Activated CD8-positive, alpha-beta memory T cell treated with anti-CD3 and anti-CD28 coated beads for 48 hours (primary cell): Measurements from ENCODE around the gene TMPRSS11B.
"Not testable (repeated sequence)": the region's sequence is repeated elsewhere in the genome, so short reads cannot be mapped to it uniquely, and the experiment has no call there.

Source experiments
- DNase-seq, 3 experiments: peaks; one replicate each; pipeline ENCODE4 v3.0.0-alpha.2; 2020; ENCODE audit warnings: low read depth in 2 of 3, low spot score in 2 of 3

TMPRSS11B gene

DNA sequence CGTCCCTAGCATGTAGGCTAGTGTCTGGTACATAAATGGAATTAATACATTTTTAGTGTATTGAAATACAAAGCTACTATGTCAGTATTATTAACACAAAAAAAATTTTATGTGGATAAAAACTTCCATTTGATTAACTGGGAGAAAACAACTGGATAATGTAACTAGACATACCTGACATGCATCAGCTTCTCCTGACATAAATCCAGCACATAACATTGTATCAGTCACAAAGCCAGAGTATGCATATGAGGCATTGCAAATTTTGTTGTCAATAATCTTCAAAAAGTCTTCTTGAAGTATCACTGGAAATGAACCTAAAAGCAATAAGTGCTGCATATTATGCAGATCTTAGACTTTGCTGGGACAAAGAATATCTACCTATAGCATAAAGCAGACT, 16.9 kb downstream of the TMPRSS11B start:
- DNase-seq: no peak

DNA sequence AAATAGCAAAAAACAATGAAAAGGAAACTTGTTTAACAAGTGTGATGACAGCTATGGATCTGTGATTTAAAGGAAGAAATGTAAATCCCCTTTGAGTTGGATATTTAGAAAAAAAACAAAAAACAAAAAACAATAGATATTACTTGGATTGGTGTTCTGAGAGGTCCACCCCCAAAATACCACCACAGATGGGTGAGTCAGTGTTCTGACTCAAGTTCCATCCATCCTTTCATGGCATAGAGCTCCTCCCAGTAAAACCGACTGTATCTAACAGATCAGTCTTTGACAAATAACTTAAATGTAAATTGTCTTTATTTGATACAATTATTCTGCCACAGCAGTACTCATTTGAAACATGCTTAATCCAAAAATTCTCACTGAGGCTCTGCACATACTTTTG, 27.4 kb downstream of the TMPRSS11B start:
- DNase-seq: no peak

DNA sequence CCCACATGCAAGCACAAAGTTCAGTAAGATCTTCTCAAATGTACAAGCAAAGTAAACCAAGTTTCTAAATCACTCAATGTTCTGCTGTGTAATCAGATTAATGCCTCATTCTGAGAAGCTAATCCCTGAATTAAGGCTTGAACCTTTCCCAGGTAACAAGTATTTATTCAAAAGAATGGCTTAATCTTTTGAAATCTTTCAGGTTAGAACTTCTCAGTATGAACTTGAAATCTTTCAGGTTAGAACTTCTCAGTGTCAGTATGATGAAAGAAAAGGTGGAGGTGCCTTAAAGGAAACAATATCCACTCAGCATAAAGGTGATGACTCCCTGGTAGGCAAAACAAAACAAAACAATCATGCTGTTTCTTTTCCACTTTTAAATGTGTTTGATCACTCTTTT, 29.0 kb downstream of the TMPRSS11B start:
- no peak for DNase-seq

DNA sequence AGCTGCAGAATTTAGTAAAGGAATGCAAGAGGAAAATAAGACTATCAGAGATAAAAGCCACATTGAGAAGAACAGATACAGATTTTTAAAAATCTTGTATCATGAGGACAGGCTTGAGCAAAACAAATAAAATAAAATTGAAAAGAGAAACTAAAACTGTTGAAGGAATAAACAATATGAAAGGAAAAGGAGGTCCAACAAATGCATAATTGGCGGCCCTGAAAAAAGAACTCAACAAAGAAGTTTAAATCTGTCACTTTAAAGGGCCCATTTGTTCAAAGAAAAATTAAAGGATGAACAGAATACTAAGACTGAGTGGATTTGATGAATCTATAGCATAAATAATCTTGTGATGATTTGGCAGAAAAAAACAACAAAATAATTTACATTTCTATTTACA, 36.5 kb downstream of the TMPRSS11B start:
- DNase-seq: no peak

DNA sequence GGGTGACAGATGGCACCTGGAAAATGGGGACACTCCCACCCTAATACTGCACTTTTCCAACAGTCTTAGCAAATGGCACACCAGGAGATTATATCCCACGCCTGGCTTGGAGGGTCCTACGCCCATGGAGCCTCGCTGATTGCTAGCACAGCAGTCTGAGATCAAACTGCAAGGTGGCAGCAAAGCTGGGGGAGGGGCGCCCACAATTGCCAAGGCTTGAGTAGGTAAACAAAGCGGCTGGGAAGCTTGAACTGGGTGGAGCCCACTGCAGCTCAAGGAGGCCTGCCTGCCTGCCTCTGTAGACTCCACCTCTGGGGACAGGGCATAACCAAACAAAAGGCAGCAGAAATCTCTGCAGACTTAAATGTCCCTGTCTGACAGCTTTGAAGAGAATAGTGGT, 51.2 kb downstream of the TMPRSS11B start:
- not testable (repeated sequence) for DNase-seq

DNA sequence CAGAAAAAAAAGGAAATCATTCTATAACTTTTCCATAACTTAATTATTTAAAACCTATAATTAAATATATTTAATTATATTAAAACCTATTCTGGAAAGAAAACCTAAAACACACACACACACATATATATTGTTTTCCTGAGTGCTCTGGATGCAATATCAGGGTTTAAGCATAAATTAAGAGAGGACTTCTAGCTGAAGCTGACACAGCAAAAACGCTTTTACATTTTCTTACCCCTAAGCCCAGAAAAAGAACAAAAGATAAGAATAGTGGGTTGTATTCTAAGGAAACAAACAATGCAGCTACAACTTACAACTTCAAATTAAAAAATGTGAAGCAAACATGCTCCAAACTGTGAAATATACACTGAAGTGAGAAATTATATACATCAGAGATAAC, 52.3 kb downstream of the TMPRSS11B start:
- DNase-seq: no peak

DNA sequence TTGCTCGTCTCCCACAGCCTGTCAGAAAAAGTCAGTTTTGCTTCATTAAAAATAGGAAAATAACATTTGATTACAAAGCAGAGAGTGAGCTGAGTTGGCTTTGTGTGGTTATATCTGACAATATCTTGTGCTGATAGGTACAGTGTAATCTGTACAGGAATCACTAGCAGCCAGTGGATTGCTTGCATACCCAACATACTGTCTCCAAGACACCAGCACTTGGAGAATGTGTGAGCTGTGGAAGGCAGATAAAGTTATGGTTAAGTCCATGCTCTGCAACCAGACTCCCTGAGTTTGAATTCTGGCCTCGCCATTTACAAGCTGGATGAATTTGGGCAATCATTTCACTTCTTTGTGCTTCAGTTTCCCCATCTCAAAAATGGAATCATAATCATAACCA, 58.3 kb downstream of the TMPRSS11B start:
- DNase-seq: no peak

DNA sequence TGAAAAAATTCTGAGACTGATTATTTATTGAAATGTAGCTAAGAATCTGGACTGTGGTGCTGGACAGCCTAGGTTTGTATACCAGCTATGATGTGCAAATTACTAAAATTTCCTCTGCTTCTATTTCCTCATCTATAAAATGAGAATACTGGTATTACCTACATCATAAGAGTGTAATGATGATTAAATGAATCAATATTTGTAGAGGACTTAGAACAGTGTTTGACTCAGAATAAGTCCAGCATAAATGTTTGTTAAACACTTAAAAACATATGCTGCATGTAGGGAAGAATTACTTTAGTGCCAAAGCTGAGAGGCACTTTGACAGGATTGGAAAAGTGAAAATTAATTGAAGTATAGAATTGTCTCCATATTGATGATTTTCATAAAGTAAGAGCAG, 60.6 kb downstream of the TMPRSS11B start:
- DNase-seq: no peak

DNA sequence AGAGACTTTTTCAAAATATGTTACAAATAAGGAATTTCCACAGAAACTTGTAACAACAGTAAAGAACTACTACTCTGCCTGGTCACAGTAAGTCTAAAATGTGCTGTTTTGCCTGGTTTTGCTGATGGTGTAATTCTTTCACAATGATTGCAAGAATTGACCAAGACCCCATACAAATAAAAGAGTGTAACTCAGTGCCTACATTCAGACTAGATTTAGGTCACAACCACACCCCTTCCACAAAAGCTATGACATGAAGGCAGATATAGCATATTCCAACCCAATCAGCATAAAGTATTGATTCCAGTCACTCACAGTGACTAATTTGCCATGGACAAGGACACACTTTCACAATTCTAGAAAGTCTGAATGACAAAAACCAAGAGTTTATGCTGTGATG, 62.1 kb downstream of the TMPRSS11B start:
- DNase-seq: no peak

DNA sequence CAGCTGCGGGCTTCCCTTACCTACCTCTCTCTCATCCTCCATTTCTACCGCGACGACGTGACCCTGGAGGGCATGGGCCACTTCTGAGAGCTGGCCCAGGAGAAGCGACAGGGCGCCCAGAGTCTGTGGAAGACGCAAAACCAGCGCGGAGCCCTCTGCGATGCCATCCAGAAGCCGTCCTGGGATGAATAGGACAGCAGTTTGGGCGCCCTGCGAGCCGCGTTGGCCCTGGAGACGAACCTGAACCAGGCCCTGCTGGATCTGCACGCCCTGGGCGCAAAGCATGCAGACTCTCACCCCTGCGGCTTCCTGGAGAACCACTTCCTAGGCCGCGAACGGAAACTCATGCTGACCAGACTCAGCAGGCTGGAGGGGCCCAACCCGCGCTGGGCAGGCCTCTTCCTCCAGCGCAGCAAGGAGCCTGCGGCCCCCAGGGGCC, 63.1 kb downstream of the TMPRSS11B start:
- no peak for DNase-seq

DNA sequence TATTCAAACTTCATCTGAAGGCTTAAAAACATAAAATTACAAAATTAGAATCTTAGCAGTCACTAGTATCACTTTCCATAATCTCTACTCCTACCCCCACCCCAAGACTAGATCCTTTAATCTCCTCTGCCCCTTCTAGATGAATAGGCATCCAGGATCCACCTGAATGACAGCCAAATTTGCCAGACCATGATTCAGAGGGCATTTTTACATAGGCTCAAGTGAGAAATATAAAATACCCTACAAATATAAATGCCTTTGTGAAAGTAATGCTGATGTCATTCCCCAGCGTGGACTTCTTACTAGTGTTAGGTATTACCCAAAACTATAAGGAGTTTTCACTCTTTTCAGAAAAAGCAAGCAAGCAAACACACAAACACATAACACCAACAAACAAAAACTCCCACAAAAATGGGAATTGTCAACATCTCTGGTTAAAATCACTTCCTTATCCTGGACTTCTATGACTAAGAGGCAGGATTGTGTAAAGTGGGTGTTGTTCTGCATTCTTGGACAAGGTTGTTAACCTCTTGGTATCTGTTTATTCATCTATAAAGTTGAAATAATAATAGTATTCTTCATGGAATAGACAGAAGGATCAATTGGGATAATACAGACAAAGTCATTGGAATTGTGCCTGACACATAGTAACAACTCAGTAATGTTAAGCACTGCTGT, 64.5 kb downstream of the TMPRSS11B start:
- no peak for DNase-seq

DNA sequence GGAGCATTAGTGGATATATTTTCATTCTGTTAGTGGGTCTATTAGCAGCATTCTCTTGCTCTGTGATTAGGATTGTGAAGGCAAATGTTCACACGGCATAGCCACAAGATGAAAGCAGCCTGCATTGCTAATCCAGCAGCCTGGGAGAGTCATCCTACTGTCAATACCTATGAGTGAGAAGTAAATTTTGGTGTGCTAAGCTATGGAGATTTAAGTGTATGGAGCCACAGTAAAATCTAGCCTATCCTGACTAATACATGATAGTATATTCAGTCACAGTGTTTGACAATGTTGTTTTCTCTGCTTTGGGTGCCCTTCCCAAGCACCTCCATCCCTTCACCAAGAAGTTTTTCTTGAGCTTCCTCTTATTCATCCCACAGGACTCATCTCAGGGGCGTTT, 68.6 kb downstream of the TMPRSS11B start:
- no peak for DNase-seq
